HL-60/S4 treated with retinoic acid at 250 ng/mL for 4 days and 3 days (cell line): ENCODE results near the gene PLEKHF1.
"Not testable (repeated sequence)": the region's sequence is repeated elsewhere in the genome, so short reads cannot be mapped to it uniquely, and the experiment has no call there.

Source experiments
- in situ Hi-C: fragments of 300-500 bp; cut with MboI; formaldehyde crosslinking; loops from 2 replicates; pipeline ENCODE4 v1.7.0; 2022; ENCODE audit warnings: low sequenced_read_pairs

PLEKHF1 gene

GRCh38 chr19:29665215-29665825 lies at the start of gene PLEKHF1:
TSS of gene PLEKHF1 (plus strand) at chr19:29665461. CDS start at chr19:29673840, 8,379 bp downstream.
- in situ Hi-C loops = no loop called here

GRCh38 chr19:29615891-29616425 lies 49.3 kb upstream of the PLEKHF1 start:
- in situ Hi-C loops = loop anchor here (10.0 kb wide), 1 partner anchor 79 kb away; no protein-coding TSS in a partner anchor

GRCh38 chr19:29616541-29616940 lies 48.7 kb upstream of the PLEKHF1 start:
- in situ Hi-C loops = loop anchor here (10.0 kb wide), 1 partner anchor 78 kb away; no protein-coding TSS in a partner anchor

- in situ Hi-C loops = loop anchor here (10.0 kb wide), 1 partner anchor 77 kb away; no protein-coding TSS in a partner anchor
Measured at GRCh38 chr19:29617366-29618266, 47.6 kb upstream of the PLEKHF1 start.

- in situ Hi-C loops = loop anchor here (10.0 kb wide), 1 partner anchor 76 kb away; no protein-coding TSS in a partner anchor
Measured at GRCh38 chr19:29618434-29618833, 46.8 kb upstream of the PLEKHF1 start.

GRCh38 chr19:29618871-29619270 lies 46.4 kb upstream of the PLEKHF1 start:
- in situ Hi-C loops = loop anchor here (10.0 kb wide), 1 partner anchor 76 kb away; no protein-coding TSS in a partner anchor

- in situ Hi-C loops = no loop called here
Measured at GRCh38 chr19:29620931-29621351, 44.3 kb upstream of the PLEKHF1 start.

- in situ Hi-C loops = no loop called here
Measured at GRCh38 chr19:29622166-29623070, 42.8 kb upstream of the PLEKHF1 start.

GRCh38 chr19:29623726-29624488 lies 41.4 kb upstream of the PLEKHF1 start:
- in situ Hi-C loops = no loop called here

- in situ Hi-C loops = no loop called here
Measured at GRCh38 chr19:29624489-29625185, 40.6 kb upstream of the PLEKHF1 start.

- in situ Hi-C loops = no loop called here
Measured at GRCh38 chr19:29625186-29625651, 40.0 kb upstream of the PLEKHF1 start.

GRCh38 chr19:29626386-29626785 lies 38.9 kb upstream of the PLEKHF1 start:
- in situ Hi-C loops = no loop called here

- in situ Hi-C loops = not testable (repeated sequence)
Measured at GRCh38 chr19:29626832-29627231, 38.4 kb upstream of the PLEKHF1 start.

GRCh38 chr19:29628661-29629385 lies 36.4 kb upstream of the PLEKHF1 start:
- in situ Hi-C loops = no loop called here

GRCh38 chr19:29629836-29630534 lies 35.3 kb upstream of the PLEKHF1 start:
- in situ Hi-C loops = no loop called here

- in situ Hi-C loops = no loop called here
Measured at GRCh38 chr19:29630655-29631054, 34.6 kb upstream of the PLEKHF1 start.

- in situ Hi-C loops = no loop called here
Measured at GRCh38 chr19:29631450-29631849, 33.8 kb upstream of the PLEKHF1 start.

GRCh38 chr19:29634002-29634401 lies 31.3 kb upstream of the PLEKHF1 start:
- in situ Hi-C loops = no loop called here
